Measurements from ENCODE around the gene NEK7.
"Not testable (repeated sequence)": the region's sequence is repeated elsewhere in the genome, so short reads cannot be mapped to it uniquely, and the experiment has no call there.

NEK7 gene

DNA sequence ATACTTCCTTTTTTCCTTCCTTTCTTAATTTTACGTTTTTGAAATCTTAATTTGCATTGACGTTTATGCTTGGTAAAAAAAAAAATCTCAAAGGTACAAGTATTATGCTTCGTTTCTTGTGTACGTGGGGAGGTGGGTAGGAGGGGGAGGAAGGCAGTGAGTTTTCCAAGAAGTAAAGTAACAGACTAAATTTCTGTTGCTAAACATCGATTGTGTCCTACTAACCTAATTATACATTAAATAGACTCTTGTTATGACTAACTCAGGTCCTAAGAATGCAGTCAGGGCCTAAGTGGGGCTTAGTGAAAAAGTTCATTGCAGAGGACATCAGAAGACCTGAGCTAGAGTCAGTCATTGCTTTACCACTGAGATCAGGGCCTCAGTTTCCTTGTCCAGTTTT is 17.5 kb downstream of the NEK7 start:
- Mint-ChIP-seq H3K9me3 (no peaks in the 10 kb centered on the region), H3K27ac (peak overlapping the region; percentile 90), H3K4me3 (peak overlapping the region; percentile 67)

DNA sequence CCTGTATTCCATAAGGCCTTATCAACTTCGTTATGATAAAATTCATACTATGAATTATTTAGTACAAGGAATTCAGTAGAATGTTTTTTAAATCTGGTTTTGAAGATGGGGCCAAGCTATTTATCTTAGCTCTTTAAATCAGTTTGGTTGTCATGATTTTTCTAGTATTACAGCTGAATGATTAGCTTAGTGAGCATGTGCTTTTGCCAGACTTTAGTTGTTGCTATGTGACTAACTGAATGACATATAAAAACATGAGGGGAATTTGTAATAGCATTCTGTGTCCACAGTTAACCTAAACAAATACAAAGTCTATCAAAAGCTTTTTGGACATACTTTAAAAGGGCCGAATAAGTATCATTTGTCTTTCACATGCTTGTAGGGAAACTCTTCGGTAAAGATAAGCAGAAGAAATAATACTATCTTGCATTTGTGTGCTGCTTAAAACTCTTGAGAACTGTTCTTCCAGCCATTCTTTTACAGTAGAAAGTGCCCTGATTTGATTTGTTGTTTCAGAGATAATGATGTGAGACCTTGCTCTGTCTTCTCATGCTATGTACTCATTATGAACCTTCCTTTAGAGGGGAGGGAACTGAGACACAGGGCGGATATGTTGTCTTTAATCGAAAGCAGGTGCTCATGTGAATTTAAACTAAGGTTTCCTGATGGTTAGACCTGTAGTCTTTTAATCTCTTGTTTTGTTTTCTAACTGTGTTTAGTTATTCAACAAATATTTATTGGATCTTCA is 18.8 kb downstream of the NEK7 start:
- H3K27ac Mint-ChIP-seq: peak overlapping the region; percentile 81
- H3K9me3 Mint-ChIP-seq: no peaks in the 10 kb centered on the region
- H3K4me3 Mint-ChIP-seq: peak overlapping the region; percentile 45
- peaks cover 98% of the 10 kb centered on the region for H3K4me1 Mint-ChIP-seq (ENCODE audit: low read depth)
- no peaks in the 10 kb centered on the region for H3K27me3 Mint-ChIP-seq
- H3K36me3 Mint-ChIP-seq (ENCODE audit: low read depth): peaks cover 5% of the 10 kb centered on the region

More for the DNA sequence above, 17.5 kb downstream of the NEK7 start:
- H3K36me3 Mint-ChIP-seq (ENCODE audit: low read depth): peaks cover 5% of the 10 kb centered on the region
- peaks cover 98% of the 10 kb centered on the region for H3K4me1 Mint-ChIP-seq (ENCODE audit: low read depth)
- H3K27me3 Mint-ChIP-seq: no peaks in the 10 kb centered on the region

DNA sequence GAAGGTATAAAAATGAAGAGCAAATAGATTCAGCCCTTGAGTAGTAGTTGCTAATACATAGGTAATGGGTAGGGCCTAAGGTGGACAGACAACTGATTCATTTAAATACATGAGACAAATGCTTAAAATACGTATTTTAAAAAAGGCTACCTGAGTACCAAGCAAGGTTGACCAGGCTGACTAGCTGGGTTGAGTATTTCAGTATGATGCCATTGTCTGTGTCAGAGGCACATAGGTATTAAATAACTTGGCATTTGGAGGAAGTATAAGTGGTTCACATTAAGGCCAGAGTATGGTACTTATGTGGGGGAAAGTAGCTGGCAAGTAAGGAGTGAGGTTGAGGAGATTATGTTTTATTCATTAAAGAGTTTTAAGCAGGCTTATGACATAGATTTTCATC is 19.4 kb downstream of the NEK7 start:
- peaks cover 5% of the 10 kb centered on the region for H3K36me3 Mint-ChIP-seq (ENCODE audit: low read depth)
- H3K4me1 Mint-ChIP-seq (ENCODE audit: low read depth): peaks cover 99% of the 10 kb centered on the region
- no peaks in the 10 kb centered on the region for H3K9me3 Mint-ChIP-seq
- peak overlapping the region; percentile 45 for H3K4me3 Mint-ChIP-seq
- H3K27ac Mint-ChIP-seq: peak overlapping the region; percentile 81
- H3K27me3 Mint-ChIP-seq: no peaks in the 10 kb centered on the region

DNA sequence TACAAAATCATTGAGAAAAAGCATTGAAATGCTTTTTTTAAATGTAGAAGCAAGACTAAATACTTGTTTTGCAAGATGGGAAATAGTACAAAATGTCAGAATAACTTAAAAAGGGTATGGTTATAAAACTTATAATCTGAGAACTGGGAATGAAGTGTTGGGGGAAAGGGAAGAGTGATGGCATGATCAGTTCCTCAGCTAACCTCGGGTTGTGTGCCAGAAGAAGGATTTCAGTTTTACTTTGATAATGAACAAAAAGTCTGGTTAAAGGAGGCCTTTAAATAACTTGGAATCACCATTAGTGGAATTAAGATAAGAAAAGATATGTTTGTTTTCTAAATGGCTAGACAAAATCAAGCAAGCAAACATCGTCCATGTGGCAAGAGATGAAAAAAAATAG is 20.7 kb downstream of the NEK7 start:
- Mint-ChIP-seq H3K4me3 (peak overlapping the region; percentile 54), H3K27me3 (no peaks in the 10 kb centered on the region), H3K36me3 (ENCODE audit: low read depth) (peaks cover 5% of the 10 kb centered on the region), H3K9me3 (no peaks in the 10 kb centered on the region), H3K4me1 (ENCODE audit: low read depth) (peaks cover 99% of the 10 kb centered on the region), H3K27ac (peak overlapping the region; percentile 81)

DNA sequence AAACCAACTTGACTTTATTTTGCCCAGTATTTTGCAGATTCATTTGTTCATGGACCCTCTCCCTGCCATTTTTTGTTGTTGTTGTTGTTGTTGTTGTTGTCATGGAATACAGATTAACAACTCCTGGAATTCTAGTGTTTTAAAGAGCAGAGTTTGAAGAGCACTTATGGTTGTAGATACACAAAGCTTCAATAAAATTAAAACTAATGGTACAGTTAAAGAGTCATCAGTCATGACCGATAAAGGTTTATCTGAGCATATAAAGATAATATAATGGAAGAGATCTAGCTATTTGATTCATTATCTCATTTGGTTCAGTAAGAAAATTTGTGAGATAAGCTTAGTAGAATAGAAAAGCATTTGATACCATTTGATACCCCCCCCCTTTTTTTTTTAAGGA is 21.8 kb downstream of the NEK7 start:
- H3K4me3 Mint-ChIP-seq: no peak overlapping the region
- no peaks in the 10 kb centered on the region for H3K27me3 Mint-ChIP-seq
- H3K9me3 Mint-ChIP-seq: no peaks in the 10 kb centered on the region
- peak overlapping the region; percentile 43 for H3K27ac Mint-ChIP-seq
- H3K36me3 Mint-ChIP-seq (ENCODE audit: low read depth): peaks cover 5% of the 10 kb centered on the region
- H3K4me1 Mint-ChIP-seq (ENCODE audit: low read depth): peaks cover 99% of the 10 kb centered on the region

DNA sequence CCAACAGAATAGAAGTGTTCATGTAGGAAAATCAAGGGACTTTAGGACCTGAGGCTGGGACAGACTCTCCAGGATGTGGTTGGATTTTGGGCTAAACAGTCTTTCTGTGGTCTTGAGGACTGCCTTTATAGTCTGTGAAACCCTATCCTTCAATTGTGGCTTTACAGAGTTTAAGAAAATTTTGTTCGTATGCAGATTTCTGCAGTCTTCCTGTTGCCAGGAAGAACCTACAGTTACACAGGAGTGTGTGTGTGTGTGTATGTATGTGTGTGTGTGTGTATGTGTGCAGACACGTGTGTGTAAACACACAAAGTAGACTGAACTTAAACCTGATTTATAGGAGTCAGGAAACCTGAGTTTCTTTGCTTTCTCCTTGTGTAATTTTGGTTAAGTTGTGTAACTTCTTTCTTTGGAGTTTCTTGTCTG is 22.8 kb downstream of the NEK7 start:
- H3K4me1 Mint-ChIP-seq (ENCODE audit: low read depth): peaks cover 95% of the 10 kb centered on the region
- no peaks in the 10 kb centered on the region for H3K27me3 Mint-ChIP-seq
- H3K4me3 Mint-ChIP-seq: peak overlapping the region; percentile 62
- peaks cover 5% of the 10 kb centered on the region for H3K36me3 Mint-ChIP-seq (ENCODE audit: low read depth)
- H3K9me3 Mint-ChIP-seq: no peaks in the 10 kb centered on the region
- H3K27ac Mint-ChIP-seq: peak overlapping the region; percentile 90

DNA sequence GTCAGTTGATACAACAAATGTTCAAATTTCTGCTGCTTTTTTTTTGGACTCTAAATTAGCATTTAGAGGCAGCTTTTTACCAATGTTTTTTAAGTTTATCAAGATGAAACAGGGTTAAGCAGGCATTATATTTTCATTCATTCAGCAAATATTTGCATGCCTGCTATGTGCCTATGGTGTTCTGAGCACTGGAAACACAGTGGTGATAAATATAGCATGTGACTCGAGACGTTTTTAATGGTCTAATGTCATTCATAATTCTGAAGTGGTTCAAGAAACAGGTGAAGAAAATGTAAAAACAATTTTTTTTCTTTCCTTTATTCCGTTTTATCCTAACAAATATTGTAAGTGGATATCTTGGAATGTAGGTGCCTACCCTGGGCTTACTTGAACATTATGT is 26.8 kb downstream of the NEK7 start:
- Mint-ChIP-seq H3K9me3 (no peaks in the 10 kb centered on the region), H3K4me3 (no peak overlapping the region), H3K4me1 (ENCODE audit: low read depth) (peaks cover 95% of the 10 kb centered on the region), H3K36me3 (ENCODE audit: low read depth) (peaks cover 5% of the 10 kb centered on the region), H3K27ac (no peak overlapping the region), H3K27me3 (no peaks in the 10 kb centered on the region)

DNA sequence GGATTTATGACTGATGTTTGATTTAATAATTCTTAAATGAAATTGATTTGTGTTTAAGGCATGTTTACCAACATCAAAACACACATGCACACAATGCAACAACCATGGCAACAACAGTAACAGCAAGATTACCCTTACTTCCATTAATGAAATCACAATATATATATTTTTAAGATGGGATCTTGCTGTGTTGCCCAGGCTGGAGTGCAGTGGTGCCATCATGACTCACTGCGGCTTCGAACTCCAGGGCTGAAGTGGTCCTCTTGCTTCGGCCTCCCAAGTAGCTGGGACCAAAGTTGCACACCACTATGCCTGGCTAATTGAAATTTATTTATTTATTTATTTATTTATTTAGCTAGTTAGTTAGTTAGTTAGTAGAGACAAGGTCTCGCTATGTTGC is 27.7 kb downstream of the NEK7 start:
- Mint-ChIP-seq H3K4me3 (no peak overlapping the region), H3K27ac (no peak overlapping the region), H3K27me3 (no peaks in the 10 kb centered on the region), H3K36me3 (ENCODE audit: low read depth) (peaks cover 5% of the 10 kb centered on the region), H3K4me1 (ENCODE audit: low read depth) (peaks cover 95% of the 10 kb centered on the region), H3K9me3 (no peaks in the 10 kb centered on the region)

DNA sequence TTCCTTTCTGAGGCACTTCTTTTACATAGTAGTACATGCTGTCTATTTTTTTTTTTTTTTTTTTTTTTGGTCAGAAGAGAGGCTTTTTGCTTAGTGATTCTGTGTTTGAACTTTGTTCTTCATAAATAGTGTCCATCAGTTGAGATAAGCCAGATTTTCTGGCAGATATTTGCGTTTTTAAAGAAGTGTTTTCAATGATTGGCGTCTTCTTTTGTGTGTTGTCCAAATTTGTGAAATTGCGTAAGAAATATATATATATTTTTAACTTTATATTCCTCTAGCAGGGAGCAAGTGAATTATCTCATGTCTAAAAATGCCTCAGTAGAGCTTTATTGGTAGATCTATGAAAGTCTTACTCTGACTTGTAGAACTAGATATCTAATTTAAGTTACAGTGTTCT is 28.3 kb downstream of the NEK7 start:
- Mint-ChIP-seq H3K36me3 (ENCODE audit: low read depth) (peaks cover 5% of the 10 kb centered on the region), H3K4me3 (no peak overlapping the region), H3K4me1 (ENCODE audit: low read depth) (peaks cover 95% of the 10 kb centered on the region), H3K27me3 (no peaks in the 10 kb centered on the region), H3K9me3 (no peaks in the 10 kb centered on the region), H3K27ac (peak overlapping the region; percentile 88)

DNA sequence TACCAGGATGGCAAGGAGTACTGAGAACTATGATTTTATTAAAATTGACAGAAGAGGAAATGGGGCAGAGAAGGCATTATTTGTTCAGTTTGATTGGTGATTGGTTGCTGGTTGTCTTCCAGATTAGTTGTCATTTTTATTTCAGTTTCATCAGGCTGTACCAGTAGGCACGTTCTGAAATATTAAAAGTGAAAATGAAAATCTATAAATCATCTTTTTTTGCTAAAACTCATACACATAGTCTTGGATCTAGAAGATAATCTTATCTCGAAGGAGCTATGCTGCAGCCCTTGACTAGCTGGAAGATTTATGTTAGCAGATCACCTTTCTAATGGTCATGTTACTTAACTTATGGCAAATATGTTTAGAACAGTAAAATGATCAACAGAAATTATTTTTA is 29.0 kb downstream of the NEK7 start:
- Mint-ChIP-seq H3K9me3 (no peaks in the 10 kb centered on the region), H3K27ac (peak overlapping the region; percentile 88), H3K4me1 (ENCODE audit: low read depth) (peaks cover 95% of the 10 kb centered on the region), H3K36me3 (ENCODE audit: low read depth) (peaks cover 5% of the 10 kb centered on the region), H3K27me3 (no peaks in the 10 kb centered on the region), H3K4me3 (peak overlapping the region; percentile 74)

DNA sequence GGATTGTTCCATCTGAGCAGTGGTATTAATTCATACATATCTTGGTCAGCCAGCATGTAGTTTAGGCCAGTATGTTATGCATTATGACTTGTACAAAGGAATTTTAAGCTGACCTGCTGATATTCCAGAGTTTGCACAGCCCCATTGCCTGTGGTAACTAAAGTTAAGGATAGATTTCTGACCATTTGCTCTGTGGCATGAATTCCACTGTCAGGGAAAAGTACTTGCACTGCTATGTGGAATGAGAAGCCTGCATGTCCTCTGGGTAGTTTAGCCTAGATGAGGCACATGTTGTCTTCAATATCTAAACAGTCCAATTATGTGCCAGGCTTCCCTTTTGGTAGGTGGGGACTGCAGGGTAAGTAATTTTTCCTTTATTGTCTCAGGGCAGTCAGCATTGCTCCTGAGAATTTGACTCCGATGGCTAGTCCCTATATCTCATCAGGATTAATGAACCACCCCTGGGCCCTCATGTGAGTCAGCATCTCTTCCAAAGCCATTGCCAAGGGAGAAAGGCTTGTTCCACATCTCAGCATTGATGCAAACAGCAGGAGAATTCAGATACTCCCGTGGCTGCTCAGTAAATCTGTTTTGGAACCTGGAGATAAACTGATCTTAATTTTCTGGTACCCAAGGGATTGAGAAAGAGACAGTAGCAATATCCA is 30.2 kb downstream of the NEK7 start:
- Mint-ChIP-seq H3K36me3 (ENCODE audit: low read depth) (peaks cover 5% of the 10 kb centered on the region), H3K27me3 (no peaks in the 10 kb centered on the region), H3K4me1 (ENCODE audit: low read depth) (peaks cover 95% of the 10 kb centered on the region), H3K9me3 (no peaks in the 10 kb centered on the region), H3K27ac (peak overlapping the region; percentile 63), H3K4me3 (no peak overlapping the region)

DNA sequence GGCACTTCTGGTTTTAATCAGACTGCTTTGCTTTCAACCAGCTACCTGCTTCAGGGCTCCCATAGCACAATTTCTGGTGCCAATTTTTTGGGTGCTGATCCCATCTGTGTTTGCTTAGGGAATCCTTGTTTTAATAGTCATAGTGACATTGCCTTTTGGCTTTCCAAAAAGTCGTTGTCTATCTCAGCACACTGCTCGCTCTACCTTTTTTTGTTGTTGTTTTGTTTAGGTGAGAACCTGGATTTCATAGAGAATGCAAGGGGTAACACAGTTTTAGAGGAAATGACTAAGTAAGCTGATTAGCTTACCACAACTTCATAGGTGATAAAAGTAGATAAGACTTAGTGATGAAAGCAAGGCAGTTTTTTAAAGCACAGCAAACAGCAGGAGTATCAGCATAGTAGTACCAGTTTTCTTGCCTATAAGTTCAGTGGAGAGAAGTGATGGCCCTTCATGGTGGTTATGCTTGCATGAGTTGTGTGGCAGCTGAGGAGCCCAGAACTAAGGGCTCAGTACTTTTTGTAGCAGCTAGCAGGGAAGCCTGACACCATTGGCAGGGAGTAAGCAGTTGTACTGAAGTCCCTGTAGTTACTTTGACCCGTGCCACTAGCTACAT is 31.3 kb downstream of the NEK7 start:
- Mint-ChIP-seq H3K9me3 (no peaks in the 10 kb centered on the region), H3K36me3 (ENCODE audit: low read depth) (peaks cover 6% of the 10 kb centered on the region), H3K4me3 (peak overlapping the region; percentile 68), H3K27me3 (no peaks in the 10 kb centered on the region), H3K27ac (peak overlapping the region; percentile 88), H3K4me1 (ENCODE audit: low read depth) (peaks cover 95% of the 10 kb centered on the region)

DNA sequence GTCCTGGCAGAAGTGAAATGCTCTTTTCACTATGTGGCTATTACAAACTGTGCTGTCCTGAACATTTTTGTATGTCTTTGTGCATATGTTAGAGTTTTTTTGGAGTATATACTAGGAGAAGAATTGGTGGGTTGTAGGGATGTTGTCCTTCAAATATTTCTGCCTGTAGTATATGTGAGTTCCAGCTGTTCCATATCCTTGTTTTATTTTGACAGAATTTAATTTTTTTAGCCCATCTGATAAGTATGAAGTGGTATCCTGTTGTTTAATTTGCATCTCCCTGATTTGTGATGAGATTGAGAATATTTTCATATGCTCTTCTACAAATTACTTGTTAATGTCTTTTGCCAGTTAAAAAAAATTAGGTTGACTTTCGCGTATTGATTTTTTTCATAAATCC is 34.3 kb downstream of the NEK7 start:
- peak overlapping the region; percentile 21 for H3K4me3 Mint-ChIP-seq
- H3K9me3 Mint-ChIP-seq: no peaks in the 10 kb centered on the region
- peak overlapping the region; percentile 68 for H3K27ac Mint-ChIP-seq
- peaks cover 89% of the 10 kb centered on the region for H3K4me1 Mint-ChIP-seq (ENCODE audit: low read depth)
- H3K27me3 Mint-ChIP-seq: no peaks in the 10 kb centered on the region
- H3K36me3 Mint-ChIP-seq (ENCODE audit: low read depth): peaks cover 6% of the 10 kb centered on the region

DNA sequence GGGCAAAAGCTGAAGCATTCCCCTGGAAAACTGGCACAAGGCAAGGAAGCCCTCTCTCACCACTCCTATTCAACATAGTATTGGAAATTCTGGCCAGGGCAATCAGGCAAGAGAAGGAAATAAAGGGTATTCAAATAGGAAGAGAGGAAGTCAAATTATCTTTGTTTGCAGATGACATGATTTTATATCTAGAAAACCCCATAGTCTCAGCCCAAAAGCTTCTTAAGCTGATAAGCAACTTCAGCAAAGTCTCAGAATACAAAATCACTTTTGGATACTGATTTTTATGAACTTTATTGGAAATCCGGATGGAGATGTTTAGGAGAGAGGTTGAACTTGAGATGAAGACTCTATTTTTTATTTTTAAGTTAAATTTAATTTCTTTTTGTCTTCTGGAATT is 37.1 kb downstream of the NEK7 start:
- not testable (repeated sequence) for H3K27me3 Mint-ChIP-seq; H3K27ac Mint-ChIP-seq; H3K9me3 Mint-ChIP-seq; H3K4me3 Mint-ChIP-seq; H3K36me3 Mint-ChIP-seq (ENCODE audit: low read depth)
- peaks cover 85% of the 10 kb centered on the region for H3K4me1 Mint-ChIP-seq (ENCODE audit: low read depth)

DNA sequence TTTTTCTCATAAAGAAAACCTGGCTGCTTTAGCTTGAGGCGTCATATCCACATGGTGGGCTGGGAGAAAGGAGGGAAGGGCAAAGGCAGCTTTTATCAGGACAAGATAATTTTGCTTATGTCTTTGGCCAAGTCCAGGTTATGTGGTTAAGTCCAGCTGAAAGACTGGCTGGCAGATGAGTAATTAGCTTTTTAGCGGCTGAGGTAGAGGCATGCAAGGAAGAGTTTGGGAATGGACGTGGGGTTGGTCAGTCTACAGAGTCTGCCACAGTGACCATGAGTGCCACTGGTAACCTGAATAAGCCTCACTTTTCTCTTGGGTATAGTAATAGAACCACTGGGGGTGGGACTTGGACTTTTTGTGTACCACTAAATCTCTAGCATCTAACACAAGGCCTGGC is 39.8 kb downstream of the NEK7 start:
- H3K9me3 Mint-ChIP-seq: no peaks in the 10 kb centered on the region
- H3K27ac Mint-ChIP-seq: no peak overlapping the region
- no peak overlapping the region for H3K4me3 Mint-ChIP-seq
- peaks cover 6% of the 10 kb centered on the region for H3K36me3 Mint-ChIP-seq (ENCODE audit: low read depth)
- no peaks in the 10 kb centered on the region for H3K27me3 Mint-ChIP-seq
- peaks cover 85% of the 10 kb centered on the region for H3K4me1 Mint-ChIP-seq (ENCODE audit: low read depth)
